Prostate gland (tissue), 2 donors: ENCODE data around the gene ZNF837. TPM values are rescaled to one million over a fixed set of nuclear protein-coding genes. Genes with fewer than 3 reads are reported as not detected.
A peak's percentile ranks its signal among the peaks of the same experiment; 100 is the strongest.

Experiments used
- DNase-seq: peaks from one replicate; pipeline ENCODE4 v3.0.0-alpha.2; 2019; ENCODE audit warnings: low spot score
- H3K27ac ChIP-seq, 2 donors: fragments of 200-600 bp; sonication (generic); 2 replicates each; pipeline ENCODE4 v1.5.1; 2017 to 2019
- H3K27me3 ChIP-seq: fragments of 200-600 bp; sonication (generic); replicated peaks from 2 replicates; pipeline ENCODE4 v1.5.1; 2019; ENCODE audit not compliant: insufficient read depth
- H3K36me3 ChIP-seq, 2 donors: fragments of 200-600 bp; sonication (generic); 1 replicate in 1 of 2; 2 replicates in 1 of 2; pipeline versions ENCODE4 v1.5.1 to v1.8.1; 2017 to 2019
- H3K4me1 ChIP-seq: fragments of 200-600 bp; sonication (generic); replicated peaks from 2 replicates; pipeline ENCODE4 v1.5.1; 2019
- H3K4me3 ChIP-seq, 2 donors: fragments of 200-600 bp; sonication (generic); 2 replicates each; pipeline ENCODE4 v1.5.1; 2017 to 2019
- H3K9me3 ChIP-seq: fragments of 200-600 bp; sonication (generic); 2 replicates; pipeline ENCODE4 v1.5.1; 2017
- CTCF ChIP-seq, 4 experiments: fragments of 200-600 bp in 2 of 4; fragments of 450-650 bp in 2 of 4; sonication (generic) in 2 of 4; IDR thresholded peaks; 1 replicate in 3 of 4; 2 replicates in 1 of 4; pipeline ENCODE4 v1.5.1; 2016 to 2019; ENCODE audit warnings: antibody characterized with exemption in 4 of 4, mild to moderate bottlenecking in 2 of 4, moderate library complexity in 2 of 4
- POLR2A ChIP-seq: fragments of 450-650 bp; IDR thresholded peaks from one replicate; pipeline ENCODE4 v1.6.1; 2016; ENCODE audit warnings: antibody characterized with exemption, mild to moderate bottlenecking
- POLR2AphosphoS5 ChIP-seq: sonication (generic); formaldehyde crosslinking; IDR thresholded peaks from one replicate; pipeline ENCODE4 v1.6.1; 2017; ENCODE audit warnings: antibody characterized with exemption
- WGBS: methylation state at CpG from one replicate; pipeline ENCODE4 v1.1.5; 2018; 5-methylcytosine and 5-hydroxymethylcytosine counted together
- intact Hi-C: fragments of 100-400 bp; cut with DNase I; formaldehyde crosslinking; loops from one replicate; pipeline ENCODE4 v1.14.2; 2022
- microRNA-seq: library from miRNA; unstranded; fragments of <30 nt; microRNA quantifications from one replicate; pipeline ENCODE4, GENCODE V29; 2016
- small RNA-seq, 2 donors: library from RNA; depleted of rRNA; stranded (forward); fragments of <200 nt; gene quantifications; one replicate each; pipeline ENCODE3, GENCODE V24; 2016
- total RNA-seq, 2 donors: library from RNA; depleted of rRNA; stranded (reverse); fragments of >200 nt; gene quantifications; one replicate each; pipeline ENCODE4 v1.1.0, GENCODE V29; 2016

The ZNF837 gene
- total RNA-seq, 2 donors from 2014 or later: 12.2 to 15.7 TPM

GRCh38 chr19:58318297-58318696, 62.5 kb downstream of the ZNF837 start:
- no peak for TF ChIP-seq POLR2AphosphoS5
- TF ChIP-seq POLR2A: no peak
- no peak for TF ChIP-seq CTCF (IDR thresholded peaks at IDR 0.05)
- Histone ChIP-seq H3K27me3 (no peaks in the 10 kb centered on the region), H3K27ac (no peak overlapping the region), H3K36me3 (no peaks in the 10 kb centered on the region), H3K4me1 (no peaks in the 10 kb centered on the region), H3K4me3 (no peak overlapping the region), H3K9me3 (no peaks in the 10 kb centered on the region)
- no peak for DNase-seq
- intact Hi-C loops: no loop called here
- 79% methylated on average over 4 of the region's 4 CpGs for WGBS

Small RNA genes lying within 50 kb of the gene (microRNA-seq; reads per million reads assigned to microRNA genes)
- 1.1 reads per million, percentile 11 among the genes with 10 or more reads in this experiment for gene MIR4754
- gene MIR6806: 0.34 reads per million

Small RNA genes lying within 50 kb of the gene (small RNA-seq; reads per million reads assigned to genes)
- gene MIR4754: 0 to 0.10 reads per million in 2 donors
- gene MIR6806: 0 to 0.10 reads per million in 2 donors
- gene RNA5SP473: 0.60 to 1.6 reads per million in 2 donors

Other genes starting within 250 kb of the ZNF837 start
- 10 to 100 TPM; 14.7 to 18.4 TPM for gene ZNF329, start 230.2 kb downstream of the ZNF837 start, total RNA-seq
- gene ZNF274, start 198.0 kb downstream of the ZNF837 start, total RNA-seq: 10 to 100 TPM; 34.5 to 34.7 TPM
- gene ZNF544, start 152.1 kb downstream of the ZNF837 start, total RNA-seq: 10 to 100 TPM; 56.9 to 87.4 TPM
- gene ZNF8, start 102.1 kb downstream of the ZNF837 start, total RNA-seq: 1 to 10 TPM; 6.1 to 9.3 TPM
- gene ERVK3-1, start 75.7 kb downstream of the ZNF837 start, total RNA-seq: 10 to 100 TPM; 40.1 to 54.5 TPM
- 1 to 10 TPM; 2.7 to 4.1 TPM for gene ZSCAN22, start 54.0 kb downstream of the ZNF837 start, total RNA-seq
- 10 to 100 TPM in 1 of 2 donors, 1 to 10 TPM in 1; 5.6 to 25.6 TPM for gene A1BG, start 27.5 kb downstream of the ZNF837 start, total RNA-seq
- gene ZNF497, start 18.3 kb downstream of the ZNF837 start, total RNA-seq: 10 to 100 TPM in 1 of 2 donors, 1 to 10 TPM in 1; 6.6 to 11.0 TPM
- 1,000 to 10,000 TPM; 1,184 to 2,289 TPM for gene RPS5, start 6.2 kb upstream of the ZNF837 start, total RNA-seq
- gene RNF225, start 14.6 kb upstream of the ZNF837 start, total RNA-seq: 1 to 10 TPM in 1 of 2 donors, under 1 TPM in 1; 0.62 to 7.0 TPM
- gene ZNF584, start 27.6 kb upstream of the ZNF837 start, total RNA-seq: 10 to 100 TPM; 10.8 to 19.4 TPM
- 10 to 100 TPM in 1 of 2 donors, 1 to 10 TPM in 1; 8.1 to 12.2 TPM for gene ZNF132, start 59.1 kb upstream of the ZNF837 start, total RNA-seq
- gene ZNF324B, start 70.6 kb upstream of the ZNF837 start, total RNA-seq: 10 to 100 TPM; 10.8 to 16.4 TPM
- 10 to 100 TPM; 22.9 to 27.1 TPM for gene ZNF324, start 86.0 kb upstream of the ZNF837 start, total RNA-seq
- 10 to 100 TPM; 37.8 to 38.0 TPM for gene ZNF446, start 95.3 kb upstream of the ZNF837 start, total RNA-seq
- 10 to 100 TPM in 1 of 2 donors, 1 to 10 TPM in 1; 6.6 to 20.7 TPM for gene SLC27A5, start 131.0 kb upstream of the ZNF837 start, total RNA-seq
- gene ZBTB45, start 138.8 kb upstream of the ZNF837 start, total RNA-seq: 10 to 100 TPM; 22.0 to 24.0 TPM
- gene TRIM28, start 163.0 kb upstream of the ZNF837 start, total RNA-seq: 100 to 1,000 TPM; 237 to 374 TPM
- gene CHMP2A, start 174.1 kb upstream of the ZNF837 start, total RNA-seq: 100 to 1,000 TPM; 102 to 126 TPM
- 10 to 100 TPM; 27.7 to 44.2 TPM for gene UBE2M, start 177.6 kb upstream of the ZNF837 start, total RNA-seq
- gene MZF1, start 192.3 kb upstream of the ZNF837 start, total RNA-seq: 10 to 100 TPM; 47.5 to 67.3 TPM